PC-3 (cell line): Measurements from ENCODE around the gene BHLHA15. TPM values are rescaled to one million over a fixed set of nuclear protein-coding genes. Genes with fewer than 3 reads are reported as not detected.

Source experiments
- ATAC-seq: fragments of 200-7000 bp; cut with Tn5 transposase; 2 replicates; pipeline ENCODE4 v1.9.1; 2020; ENCODE audit warnings: mild to moderate bottlenecking, moderate library complexity
- BruUV-seq: library from RNA; stranded (reverse); fragments of 400-500 nt; replicated peaks from 2 replicates; lab custom pipeline; 2021; lab: Mats Ljungman, UMichigan
- CTCF ChIA-PET: fragments of 300-600 bp; sonication (Branson Sonifier 250); formaldehyde crosslinking; loops from one replicate; lab custom pipeline; 2022; ENCODE audit warnings: antibody characterized with exemption; lab: Charles Lee
- POLR2A ChIA-PET: fragments of 300-600 bp; sonication (Branson Sonifier 250); formaldehyde crosslinking; loops from one replicate; lab custom pipeline; 2022; ENCODE audit warnings: antibody characterized with exemption; ENCODE audit not compliant: unreplicated experiment; lab: Charles Lee
- DNase-seq: peaks from one replicate; pipeline ENCODE4 v3.0.0-alpha.2; 2015
- H2AFZ ChIP-seq: fragments of 300-600 bp; sonication (generic); 2 replicates; pipeline ENCODE4 v1.6.0; 2016; ENCODE audit warnings: antibody characterized with exemption, low read length
- H3F3A ChIP-seq: fragments of 300-600 bp; sonication (generic); one replicate; pipeline ENCODE4 v1.6.0; 2017; ENCODE audit warnings: antibody characterized with exemption, low read length, control low read depth, mild to moderate bottlenecking; ENCODE audit not compliant: unreplicated experiment
- H3K27ac ChIP-seq: fragments of 300-600 bp; sonication (generic); 2 replicates; pipeline ENCODE4 v1.5.1; 2016; ENCODE audit warnings: mild to moderate bottlenecking, low read length
- H3K27me3 ChIP-seq: fragments of 300-600 bp; sonication (generic); 2 replicates; pipeline ENCODE4 v1.6.1; 2016; ENCODE audit warnings: low read length, mixed read lengths
- H3K36me3 ChIP-seq: fragments of 300-600 bp; sonication (generic); 2 replicates; pipeline ENCODE4 v1.6.1; 2016; ENCODE audit warnings: low read depth, mixed run types, low read length, mixed read lengths
- H3K4me1 ChIP-seq: fragments of 300-600 bp; sonication (generic); 2 replicates; pipeline ENCODE4 v1.5.1; 2016; ENCODE audit warnings: low read length; ENCODE audit not compliant: insufficient read depth
- H3K4me2 ChIP-seq: fragments of 300-600 bp; sonication (generic); 2 replicates; pipeline ENCODE4 v1.6.0; 2016; ENCODE audit warnings: low read length
- H3K4me3 ChIP-seq: fragments of 300-600 bp; sonication (generic); 2 replicates; pipeline ENCODE4 v1.5.1; 2016; ENCODE audit warnings: mild to moderate bottlenecking, low read length, mixed read lengths
- H3K79me2 ChIP-seq: fragments of 300-600 bp; sonication (generic); 2 replicates; pipeline ENCODE4 v1.6.1; 2017; ENCODE audit warnings: low read length, mixed read lengths
- H3K9ac ChIP-seq: fragments of 300-600 bp; sonication (generic); 2 replicates; pipeline ENCODE4 v1.6.0; 2016; ENCODE audit warnings: mild to moderate bottlenecking, low read length
- H3K9me2 ChIP-seq: fragments of 300-600 bp; sonication (generic); replicated peaks from 2 replicates; pipeline ENCODE4 v1.6.1; 2016; ENCODE audit warnings: mixed run types, low read length, mixed read lengths
- H3K9me3 ChIP-seq: fragments of 300-600 bp; sonication (generic); 2 replicates; pipeline ENCODE4 v1.6.1; 2016; ENCODE audit warnings: low read length, mixed read lengths
- H4K20me1 ChIP-seq: fragments of 300-600 bp; sonication (generic); 2 replicates; pipeline ENCODE4 v1.6.1; 2016; ENCODE audit warnings: low read length, mixed read lengths
- EZH2 ChIP-seq: fragments of 300-600 bp; sonication (generic); IDR thresholded peaks from one replicate; pipeline ENCODE4 v1.6.1; 2017; ENCODE audit warnings: antibody characterized with exemption, mild to moderate bottlenecking, low read length; ENCODE audit not compliant: unreplicated experiment
- EZH2phosphoT487 ChIP-seq: fragments of 300-600 bp; sonication (generic); IDR thresholded peaks from 2 replicates; pipeline ENCODE4 v1.6.1; 2018; ENCODE audit warnings: mild to moderate bottlenecking, antibody characterized with exemption, low read length, borderline replicate concordance
- intact Hi-C: fragments of 100-400 bp; cut with micrococcal nuclease; formaldehyde crosslinking; loops from 2 replicates; pipeline ENCODE4 v1.9.0; 2023
- total RNA-seq: library from RNA; depleted of rRNA; stranded (reverse); fragments of >200 nt; gene quantifications from 2 replicates; pipeline ENCODE4 v1.2.3, GENCODE V29; 2014
- TF ChIP-seq, protein P1 (sequence below): fragments of 300-600 bp; sonication (generic); conservative IDR thresholded peaks from 2 replicates; pipeline ENCODE4 v1.5.1; 2017; ENCODE audit warnings: antibody characterized with exemption, low read depth, mild to moderate bottlenecking, low read length

The BHLHA15 gene
- total RNA-seq, 1 experiment from 2014 or later: 12.0 TPM

- H3K9me2 ChIP-seq: no peaks in the 10 kb centered on the region
- ATAC-seq: no peak
- CTCF ChIA-PET: no interaction called here
Measured at GRCh38 chr7:98203261-98203963, 7.8 kb upstream of the BHLHA15 start.

DNA sequence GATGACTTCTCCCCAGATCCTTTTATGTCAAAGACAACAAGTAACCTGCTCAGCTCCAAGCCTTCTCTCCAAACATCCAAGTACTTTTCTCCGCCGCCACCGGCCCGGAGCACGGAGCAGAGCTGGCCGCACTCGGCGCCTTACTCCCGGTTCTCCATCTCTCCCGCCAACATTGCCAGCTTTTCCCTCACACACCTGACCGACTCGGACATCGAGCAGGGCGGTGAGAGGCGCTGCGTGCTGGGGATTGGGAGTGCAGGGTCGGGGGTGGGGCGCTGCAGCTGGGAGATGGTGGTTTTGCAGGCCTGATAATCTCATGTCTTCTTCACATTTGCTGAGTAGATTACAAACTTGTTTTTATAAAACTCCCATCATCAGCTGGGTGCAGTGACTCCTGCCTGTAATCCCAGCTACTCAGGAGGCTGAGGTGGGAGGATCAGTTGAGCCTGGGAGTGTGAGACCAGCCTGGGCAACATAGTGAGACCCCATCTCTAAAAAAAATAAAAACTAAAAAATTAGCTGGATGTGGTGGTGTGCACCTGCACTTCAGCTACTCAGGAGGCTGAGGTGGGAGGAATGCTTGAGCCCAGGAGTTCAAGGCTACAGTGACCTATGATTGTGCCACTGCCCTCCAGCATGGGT lies 7.2 kb upstream of the BHLHA15 start:
- Histone ChIP-seq H3K27me3 (no peaks in the 10 kb centered on the region), H3F3A (no peaks in the 10 kb centered on the region), H3K9me2 (no peaks in the 10 kb centered on the region), H3K4me3 (no peak overlapping the region), H3K4me1 (no peaks in the 10 kb centered on the region), H3K79me2 (0 out of 2 replicates have a peak, but pooled peaks cover 5% of the 10 kb centered on the region), H3K36me3 (no peaks in the 10 kb centered on the region), H3K9me3 (no peaks in the 10 kb centered on the region), H2AFZ (no peak overlapping the region), H3K27ac (no peak overlapping the region), H3K4me2 (no peak overlapping the region), H3K9ac (no peak overlapping the region), H4K20me1 (0 out of 2 replicates have a peak, but pooled peaks cover 4% of the 10 kb centered on the region)
- no peak for TF ChIP-seq EZH2
- TF ChIP-seq, protein P1, sequence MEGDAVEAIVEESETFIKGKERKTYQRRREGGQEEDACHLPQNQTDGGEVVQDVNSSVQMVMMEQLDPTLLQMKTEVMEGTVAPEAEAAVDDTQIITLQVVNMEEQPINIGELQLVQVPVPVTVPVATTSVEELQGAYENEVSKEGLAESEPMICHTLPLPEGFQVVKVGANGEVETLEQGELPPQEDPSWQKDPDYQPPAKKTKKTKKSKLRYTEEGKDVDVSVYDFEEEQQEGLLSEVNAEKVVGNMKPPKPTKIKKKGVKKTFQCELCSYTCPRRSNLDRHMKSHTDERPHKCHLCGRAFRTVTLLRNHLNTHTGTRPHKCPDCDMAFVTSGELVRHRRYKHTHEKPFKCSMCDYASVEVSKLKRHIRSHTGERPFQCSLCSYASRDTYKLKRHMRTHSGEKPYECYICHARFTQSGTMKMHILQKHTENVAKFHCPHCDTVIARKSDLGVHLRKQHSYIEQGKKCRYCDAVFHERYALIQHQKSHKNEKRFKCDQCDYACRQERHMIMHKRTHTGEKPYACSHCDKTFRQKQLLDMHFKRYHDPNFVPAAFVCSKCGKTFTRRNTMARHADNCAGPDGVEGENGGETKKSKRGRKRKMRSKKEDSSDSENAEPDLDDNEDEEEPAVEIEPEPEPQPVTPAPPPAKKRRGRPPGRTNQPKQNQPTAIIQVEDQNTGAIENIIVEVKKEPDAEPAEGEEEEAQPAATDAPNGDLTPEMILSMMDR: no peak
- no peak for TF ChIP-seq EZH2phosphoT487
- BruUV-seq: no TSS peak
- no peak for ATAC-seq
- intact Hi-C loops: no loop called here
- ChIA-PET POLR2A (no interaction called here), CTCF (no interaction called here)
- DNase-seq: no peak

More at GRCh38 chr7:98203261-98203963, 7.8 kb upstream of the BHLHA15 start:
- H3K9ac ChIP-seq: no peak overlapping the region
- H3K9me3 ChIP-seq: no peaks in the 10 kb centered on the region
- no peak overlapping the region for H3K27ac ChIP-seq
- H4K20me1 ChIP-seq: 0 out of 2 replicates have a peak, but pooled peaks cover 4% of the 10 kb centered on the region
- H3K27me3 ChIP-seq: no peaks in the 10 kb centered on the region
- H3K4me2 ChIP-seq: no peak overlapping the region
- intact Hi-C loops: no loop called here
- DNase-seq: no peak
- no peak overlapping the region for H2AFZ ChIP-seq
- H3K36me3 ChIP-seq: no peaks in the 10 kb centered on the region
- H3K4me1 ChIP-seq: no peaks in the 10 kb centered on the region
- no peaks in the 10 kb centered on the region for H3F3A ChIP-seq
- no peak overlapping the region for H3K4me3 ChIP-seq
- no peak for TF ChIP-seq EZH2
- no peak for TF ChIP-seq EZH2phosphoT487
- TF ChIP-seq, protein P1: no peak
- no TSS peak for BruUV-seq
- H3K79me2 ChIP-seq: 0 out of 2 replicates have a peak, but pooled peaks cover 7% of the 10 kb centered on the region
- POLR2A ChIA-PET: no interaction called here

- Histone ChIP-seq H3K9ac (no peak overlapping the region), H3K4me3 (no peak overlapping the region), H3K36me3 (no peaks in the 10 kb centered on the region), H3K9me3 (no peaks in the 10 kb centered on the region), H3K27ac (no peak overlapping the region), H3K9me2 (no peaks in the 10 kb centered on the region), H3K27me3 (no peaks in the 10 kb centered on the region), H3K4me1 (no peaks in the 10 kb centered on the region), H3K4me2 (no peak overlapping the region), H3K79me2 (no peaks in the 10 kb centered on the region), H2AFZ (no peak overlapping the region), H4K20me1 (0 out of 2 replicates have a peak, but pooled peaks cover 4% of the 10 kb centered on the region), H3F3A (no peaks in the 10 kb centered on the region)
- BruUV-seq: no TSS peak
- ChIA-PET POLR2A (no interaction called here), CTCF (no interaction called here)
- no peak for TF ChIP-seq EZH2phosphoT487
- TF ChIP-seq, protein P1: no peak
- DNase-seq: no peak
- intact Hi-C loops: no loop called here
- no peak for ATAC-seq
Measured at GRCh38 chr7:98204670-98205069, 6.6 kb upstream of the BHLHA15 start.
